Esophagus squamous epithelium (tissue), 4 donors: ENCODE data around the gene KIAA0513.

Experiments used
- POLR2A ChIP-seq, 4 donors: fragments of 450-650 bp; IDR thresholded peaks; one replicate each; pipeline ENCODE4 v1.6.1; 2017; ENCODE audit warnings: antibody characterized with exemption in 4 of 4, mild to moderate bottlenecking in 4 of 4, moderate library complexity in 3 of 4
- TF ChIP-seq, protein P1 (sequence below), 6 experiments: fragments of 450-650 bp in 4 of 6; fragments of 200-600 bp in 2 of 6; sonication (generic) in 2 of 6; IDR thresholded peaks; one replicate each; pipeline ENCODE4 v1.5.1; 2016 to 2019; ENCODE audit warnings: antibody characterized with exemption in 6 of 6, mild to moderate bottlenecking in 4 of 6, moderate library complexity in 4 of 6

DNA sequence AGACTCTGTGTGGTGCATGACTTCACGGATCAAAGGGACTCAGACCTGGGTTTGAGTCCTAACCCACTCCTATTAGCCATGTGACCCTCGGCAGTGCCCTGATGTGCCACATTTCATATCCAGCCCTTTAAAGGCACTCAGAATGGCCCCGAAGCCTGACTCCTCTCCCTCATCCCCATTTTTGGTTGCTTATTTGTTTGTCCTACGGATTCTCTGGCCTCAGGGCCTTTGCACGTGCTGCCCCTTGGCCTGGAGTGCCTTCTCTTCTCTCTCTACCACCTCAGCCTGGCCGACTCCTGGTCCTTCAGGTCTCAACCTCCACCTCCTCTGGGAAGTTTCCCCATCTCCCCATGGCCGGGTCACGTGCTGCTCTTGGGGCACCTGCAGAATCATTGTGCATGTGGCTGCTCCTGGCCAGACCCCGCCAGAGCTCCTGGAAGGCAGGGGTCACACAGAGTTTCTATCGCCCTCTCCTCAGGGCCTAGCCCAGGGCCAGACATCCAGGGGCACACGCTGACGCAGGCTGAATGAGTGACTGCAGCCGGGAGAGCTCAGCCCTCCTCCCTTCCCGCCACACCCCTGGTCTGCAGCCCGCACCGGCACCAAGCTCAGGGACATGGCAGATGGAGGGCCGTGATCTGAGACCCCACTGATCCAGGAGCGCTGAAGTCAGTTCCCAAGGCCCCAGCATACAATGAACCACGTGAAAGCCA is 106.6 kb downstream of the KIAA0513 start:
- TF ChIP-seq, protein P1, sequence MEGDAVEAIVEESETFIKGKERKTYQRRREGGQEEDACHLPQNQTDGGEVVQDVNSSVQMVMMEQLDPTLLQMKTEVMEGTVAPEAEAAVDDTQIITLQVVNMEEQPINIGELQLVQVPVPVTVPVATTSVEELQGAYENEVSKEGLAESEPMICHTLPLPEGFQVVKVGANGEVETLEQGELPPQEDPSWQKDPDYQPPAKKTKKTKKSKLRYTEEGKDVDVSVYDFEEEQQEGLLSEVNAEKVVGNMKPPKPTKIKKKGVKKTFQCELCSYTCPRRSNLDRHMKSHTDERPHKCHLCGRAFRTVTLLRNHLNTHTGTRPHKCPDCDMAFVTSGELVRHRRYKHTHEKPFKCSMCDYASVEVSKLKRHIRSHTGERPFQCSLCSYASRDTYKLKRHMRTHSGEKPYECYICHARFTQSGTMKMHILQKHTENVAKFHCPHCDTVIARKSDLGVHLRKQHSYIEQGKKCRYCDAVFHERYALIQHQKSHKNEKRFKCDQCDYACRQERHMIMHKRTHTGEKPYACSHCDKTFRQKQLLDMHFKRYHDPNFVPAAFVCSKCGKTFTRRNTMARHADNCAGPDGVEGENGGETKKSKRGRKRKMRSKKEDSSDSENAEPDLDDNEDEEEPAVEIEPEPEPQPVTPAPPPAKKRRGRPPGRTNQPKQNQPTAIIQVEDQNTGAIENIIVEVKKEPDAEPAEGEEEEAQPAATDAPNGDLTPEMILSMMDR (IDR thresholded peaks at IDR 0.05), result no peak
- TF ChIP-seq POLR2A (IDR thresholded peaks at IDR 0.05), result no peak
